ENCODE measurements around the gene ALDH1A1. TPM values are rescaled to one million over a fixed set of nuclear protein-coding genes. Genes with fewer than 3 reads are reported as not detected.
"Not testable (repeated sequence)": the region's sequence is repeated elsewhere in the genome, so short reads cannot be mapped to it uniquely, and the experiment has no call there.

ALDH1A1 gene
- total RNA-seq, 1 experiment from 2014 or later, result 4.4 TPM

GRCh38 chr9:72896439-72896838 is 56.4 kb downstream of the ALDH1A1 start:
- DNase-seq (ENCODE audit: low spot score), result no peak

GRCh38 chr9:72895122-72895521 is 57.7 kb downstream of the ALDH1A1 start:
- no peak for DNase-seq (ENCODE audit: low spot score)

GRCh38 chr9:72894342-72894741 is 58.5 kb downstream of the ALDH1A1 start:
- DNase-seq (ENCODE audit: low spot score), result peak; percentile 7

GRCh38 chr9:72893437-72893836 is 59.4 kb downstream of the ALDH1A1 start:
- no peak for DNase-seq (ENCODE audit: low spot score)

- DNase-seq (ENCODE audit: low spot score), result no peak
Measured at GRCh38 chr9:72891043-72891442, 61.8 kb downstream of the ALDH1A1 start.

GRCh38 chr9:72888943-72889342 is 63.9 kb downstream of the ALDH1A1 start:
- DNase-seq (ENCODE audit: low spot score), result no peak

- no peak for DNase-seq (ENCODE audit: low spot score)
Measured at GRCh38 chr9:72888067-72888466, 64.8 kb downstream of the ALDH1A1 start.

GRCh38 chr9:72886386-72886785 is 66.5 kb downstream of the ALDH1A1 start:
- no peak for DNase-seq (ENCODE audit: low spot score)

- DNase-seq (ENCODE audit: low spot score), result no peak
Measured at GRCh38 chr9:72884508-72884907, 68.3 kb downstream of the ALDH1A1 start.

- DNase-seq (ENCODE audit: low spot score), result no peak
Measured at GRCh38 chr9:72883875-72884274, 69.0 kb downstream of the ALDH1A1 start.

GRCh38 chr9:72882117-72882775 is 70.6 kb downstream of the ALDH1A1 start:
- DNase-seq (ENCODE audit: low spot score), result no peak

GRCh38 chr9:72880821-72881220 is 72.0 kb downstream of the ALDH1A1 start:
- no peak for DNase-seq (ENCODE audit: low spot score)

GRCh38 chr9:72875221-72875620 is 77.6 kb downstream of the ALDH1A1 start:
- DNase-seq (ENCODE audit: low spot score), result no peak

- no peak for DNase-seq (ENCODE audit: low spot score)
Measured at GRCh38 chr9:72874344-72874743, 78.5 kb downstream of the ALDH1A1 start.

GRCh38 chr9:72873456-72873855 is 79.4 kb downstream of the ALDH1A1 start:
- DNase-seq (ENCODE audit: low spot score), result no peak

GRCh38 chr9:72872718-72873117 is 80.1 kb downstream of the ALDH1A1 start:
- DNase-seq (ENCODE audit: low spot score), result no peak

- peak; percentile 15 for DNase-seq (ENCODE audit: low spot score)
Measured at GRCh38 chr9:72871685-72872084, 81.2 kb downstream of the ALDH1A1 start.

- DNase-seq (ENCODE audit: low spot score), result no peak
Measured at GRCh38 chr9:72864327-72864726, 88.5 kb downstream of the ALDH1A1 start.

- no peak for DNase-seq (ENCODE audit: low spot score)
Measured at GRCh38 chr9:72863456-72864094, 89.3 kb downstream of the ALDH1A1 start.

GRCh38 chr9:72862788-72863187 is 90.1 kb downstream of the ALDH1A1 start:
- DNase-seq (ENCODE audit: low spot score), result not testable (repeated sequence)

GRCh38 chr9:72858089-72858912 is 94.6 kb downstream of the ALDH1A1 start:
- DNase-seq (ENCODE audit: low spot score), result peak; percentile 29

- DNase-seq (ENCODE audit: low spot score), result no peak
Measured at GRCh38 chr9:72857624-72857996, 95.2 kb downstream of the ALDH1A1 start.
